Sigmoid colon (tissue), 4 donors: ENCODE results near the gene HIVEP3.

Experiments used
- CTCF ChIP-seq, 4 experiments: fragments of 450-650 bp in 3 of 4; fragments of 200-600 bp in 1 of 4; IDR thresholded peaks; one replicate each; pipeline ENCODE4 v1.5.1; 2016 to 2019; ENCODE audit warnings: antibody characterized with exemption in 4 of 4, mild to moderate bottlenecking in 3 of 4, moderate library complexity in 2 of 4
- EP300 ChIP-seq, 4 donors: sonication (generic); formaldehyde crosslinking; IDR thresholded peaks; one replicate each; pipeline ENCODE4 v1.6.1; 2017; ENCODE audit warnings: antibody characterized with exemption in 4 of 4
- POLR2A ChIP-seq, 2 donors: fragments of 450-650 bp; IDR thresholded peaks; one replicate each; pipeline ENCODE4 v1.6.1; 2016; ENCODE audit warnings: antibody characterized with exemption in 2 of 2, mild to moderate bottlenecking in 2 of 2, moderate library complexity in 2 of 2

GRCh38 chr1:41568204-41568603 is 350.5 kb downstream of the HIVEP3 start:
- TF ChIP-seq CTCF (IDR thresholded peaks at IDR 0.05) (no peak), EP300 (IDR thresholded peaks at IDR 0.05) (no peak), POLR2A (IDR thresholded peaks at IDR 0.05) (no peak)
